Mesenchymal stem cell (in vitro differentiated cells and primary cell): ENCODE data around the gene IGF2BP2.

ENCODE experiments used
- DNase-seq: peaks from one replicate; pipeline ENCODE4 v3.0.0-alpha.2; 2013
- H2AFZ ChIP-seq: one replicate; pipeline ENCODE4 v1.6.1; 2013; ENCODE audit warnings: low read depth, mild to moderate bottlenecking, control low read depth, inconsistent platforms, low read length, moderate library complexity
- H2AK5ac ChIP-seq: 2 replicates; pipeline ENCODE4 v1.6.1; 2013; ENCODE audit warnings: low read length, moderate library complexity, mild to moderate bottlenecking, inconsistent platforms; ENCODE audit not compliant: severe bottlenecking
- H2BK120ac ChIP-seq: one replicate; pipeline ENCODE4 v1.6.1; 2013; ENCODE audit warnings: low read depth, mild to moderate bottlenecking, inconsistent platforms, low read length, moderate library complexity
- H2BK12ac ChIP-seq, 2 experiments: one replicate each; pipeline ENCODE4 v1.6.1; 2013; ENCODE audit warnings: inconsistent platforms in 2 of 2, low read length in 2 of 2, mild to moderate bottlenecking in 2 of 2, moderate library complexity in 2 of 2, control low read depth in 1 of 2
- H2BK15ac ChIP-seq: one replicate; pipeline ENCODE4 v1.6.1; 2013; ENCODE audit warnings: mild to moderate bottlenecking, low read depth, inconsistent platforms; ENCODE audit not compliant: poor library complexity, severe bottlenecking
- H2BK5ac ChIP-seq: 2 replicates; pipeline ENCODE4 v1.6.1; 2013; ENCODE audit warnings: low read depth, mild to moderate bottlenecking, low read length, control low read depth, inconsistent platforms; ENCODE audit not compliant: poor library complexity, severe bottlenecking
- H3K14ac ChIP-seq, 2 experiments: one replicate each; pipeline ENCODE4 v1.6.1; 2013; ENCODE audit warnings: inconsistent platforms in 2 of 2, low read length in 2 of 2, control low read depth in 1 of 2, mild to moderate bottlenecking in 1 of 2, moderate library complexity in 1 of 2
- H3K18ac ChIP-seq, 2 experiments: one replicate each; pipeline ENCODE4 v1.6.1; 2013; ENCODE audit warnings: inconsistent platforms in 2 of 2, low read length in 2 of 2, control low read depth in 1 of 2, low read depth in 1 of 2, mild to moderate bottlenecking in 1 of 2
- H3K23ac ChIP-seq, 2 experiments: one replicate each; pipeline ENCODE4 v1.6.1; 2013; ENCODE audit warnings: inconsistent platforms in 2 of 2, low read length in 2 of 2, mild to moderate bottlenecking in 2 of 2, moderate library complexity in 2 of 2, control low read depth in 1 of 2
- H3K27ac ChIP-seq: 2 replicates; pipeline ENCODE4 v1.5.1; 2013; ENCODE audit warnings: mild to moderate bottlenecking, moderate library complexity, low read length, control low read depth, inconsistent platforms; ENCODE audit not compliant: poor library complexity, severe bottlenecking
- H3K27me3 ChIP-seq, 2 experiments: 2 replicates each; pipeline versions ENCODE4 v1.6.1 to v1.7.0; 2013; ENCODE audit warnings: low read length in 2 of 2, mild to moderate bottlenecking in 2 of 2, moderate library complexity in 2 of 2, control low read depth in 1 of 2, inconsistent platforms in 1 of 2; ENCODE audit not compliant: control insufficient read depth in 1 of 2, insufficient read depth in 1 of 2
- H3K36me3 ChIP-seq, 2 experiments: 2 replicates each; pipeline versions ENCODE4 v1.6.1 to v1.7.0; 2013; ENCODE audit warnings: low read length in 2 of 2, control low read depth in 1 of 2, inconsistent platforms in 1 of 2, low read depth in 1 of 2, mild to moderate bottlenecking in 1 of 2; ENCODE audit not compliant: insufficient read depth in 2 of 2, control insufficient read depth in 1 of 2
- H3K4ac ChIP-seq, 2 experiments: one replicate each; pipeline ENCODE4 v1.6.1; 2013; ENCODE audit warnings: inconsistent platforms in 2 of 2, low read length in 2 of 2, mild to moderate bottlenecking in 2 of 2, moderate library complexity in 2 of 2, control low read depth in 1 of 2, low read depth in 1 of 2
- H3K4me1 ChIP-seq: 2 replicates; pipeline ENCODE4 v1.6.1; 2013; ENCODE audit warnings: low read depth, low read length, control low read depth; ENCODE audit not compliant: control insufficient read depth, insufficient read depth
- H3K4me2 ChIP-seq: 2 replicates; pipeline ENCODE4 v1.6.1; 2013; ENCODE audit warnings: low read length, mild to moderate bottlenecking, inconsistent platforms; ENCODE audit not compliant: poor library complexity, severe bottlenecking
- H3K4me3 ChIP-seq, 2 experiments: 2 replicates each; pipeline versions ENCODE4 v1.5.1 to v1.7.0; 2013; ENCODE audit warnings: low read length in 2 of 2, mild to moderate bottlenecking in 2 of 2, control low read depth in 1 of 2, low read depth in 1 of 2; ENCODE audit not compliant: insufficient read depth in 1 of 2
- H3K79me1 ChIP-seq: replicated peaks from 2 replicates; pipeline ENCODE4 v1.6.1; 2013; ENCODE audit warnings: mild to moderate bottlenecking, control low read depth, low read length, inconsistent platforms; ENCODE audit not compliant: poor library complexity, severe bottlenecking
- H3K9ac ChIP-seq: 2 replicates; pipeline ENCODE4 v1.7.0; 2013; ENCODE audit warnings: mild to moderate bottlenecking, low read length, moderate library complexity
- H3K9me3 ChIP-seq: 2 replicates; pipeline ENCODE4 v1.7.0; 2013; ENCODE audit warnings: mild to moderate bottlenecking, low read length; ENCODE audit not compliant: control insufficient read depth
- H4K8ac ChIP-seq: one replicate; pipeline ENCODE4 v1.6.1; 2013; ENCODE audit warnings: inconsistent platforms, mild to moderate bottlenecking, low read length, moderate library complexity
- H4K91ac ChIP-seq: one replicate; pipeline ENCODE4 v1.6.1; 2013; ENCODE audit warnings: mild to moderate bottlenecking, low read length, inconsistent platforms
- WGBS: methylation state at CpG from one replicate; pipeline ENCODE4 v1.1.7; 2013; ENCODE audit warnings: mixed read lengths; 5-methylcytosine and 5-hydroxymethylcytosine counted together

Gene IGF2BP2

GRCh38 chr3:185730550-185730949 lies 94.3 kb downstream of the IGF2BP2 start:
- Histone ChIP-seq H3K27ac (peak overlapping the region; percentile 3), H2BK5ac (no peak overlapping the region), H3K18ac (no peak overlapping the region), H2AK5ac (no peak overlapping the region), H3K4me2 (no peak overlapping the region), H2BK15ac (no peak overlapping the region), H3K9ac (no peak overlapping the region), H3K4me3 (no peak overlapping the region), H4K91ac (no peak overlapping the region), H3K27me3 (no peaks in the 10 kb centered on the region), H3K23ac (no peak overlapping the region), H2BK12ac (no peak overlapping the region), H3K36me3 (no peaks in the 10 kb centered on the region), H4K8ac (no peak overlapping the region), H3K4ac (no peak overlapping the region), H2BK120ac (no peak overlapping the region), H2AFZ (no peak overlapping the region), H3K4me1 (peaks cover 13% of the 10 kb centered on the region), H3K79me1 (no peaks in the 10 kb centered on the region), H3K9me3 (no peaks in the 10 kb centered on the region), H3K14ac (no peak overlapping the region)
- DNase-seq: no peak
- WGBS: 98% methylated on average over 7 of the region's 8 CpGs

- Histone ChIP-seq H4K91ac (no peak overlapping the region), H3K4me3 (no peak overlapping the region), H2BK15ac (no peak overlapping the region), H3K18ac (no peak overlapping the region), H3K27me3 (no peaks in the 10 kb centered on the region), H2BK12ac (no peak overlapping the region), H3K27ac (peak overlapping the region; percentile 69), H3K9me3 (no peaks in the 10 kb centered on the region), H3K4me1 (peaks cover 13% of the 10 kb centered on the region), H3K4me2 (no peak overlapping the region), H3K36me3 (no peaks in the 10 kb centered on the region), H2BK120ac (no peak overlapping the region), H3K14ac (no peak overlapping the region), H2BK5ac (no peak overlapping the region), H2AK5ac (no peak overlapping the region), H4K8ac (no peak overlapping the region), H3K9ac (peak overlapping the region; percentile 74), H3K4ac (no peak overlapping the region), H3K79me1 (peaks cover 2% of the 10 kb centered on the region), H3K23ac (no peak overlapping the region), H2AFZ (no peak overlapping the region)
- WGBS: 87% methylated on average over 3 of the region's 7 CpGs
- peak; percentile 76 for DNase-seq
These were observed 95.3 kb downstream of the IGF2BP2 start for GRCh38 chr3:185729337-185730055.

- Histone ChIP-seq H2AK5ac (no peak overlapping the region), H3K27me3 (no peaks in the 10 kb centered on the region), H3K4ac (peak overlapping the region in 1 of 2 experiments; percentile 24), H2AFZ (no peak overlapping the region), H4K91ac (no peak overlapping the region), H3K4me1 (peaks cover 16% of the 10 kb centered on the region), H2BK12ac (no peak overlapping the region), H3K9me3 (no peaks in the 10 kb centered on the region), H3K4me2 (peak overlapping the region; percentile 10), H3K18ac (peak overlapping the region; percentile 82 to 87), H3K14ac (no peak overlapping the region), H2BK5ac (no peak overlapping the region), H2BK15ac (no peak overlapping the region), H4K8ac (peak overlapping the region; percentile 45), H3K36me3 (no peaks in the 10 kb centered on the region), H3K9ac (peak overlapping the region; percentile 74), H3K23ac (no peak overlapping the region), H3K79me1 (peaks cover 7% of the 10 kb centered on the region), H3K4me3 (peak overlapping the region in 1 of 2 experiments; percentile 27), H2BK120ac (peak overlapping the region; percentile 24), H3K27ac (peak overlapping the region; percentile 69)
- DNase-seq: peak; percentile 65
- WGBS: 59% methylated on average over 8 of the region's 10 CpGs
These were observed 96.1 kb downstream of the IGF2BP2 start for GRCh38 chr3:185728630-185729336.

GRCh38 chr3:185727873-185728272 lies 97.0 kb downstream of the IGF2BP2 start:
- no peaks in the 10 kb centered on the region for H3K9me3 ChIP-seq
- H2AK5ac ChIP-seq: no peak overlapping the region
- peak overlapping the region; percentile 14 to 81 for H3K18ac ChIP-seq
- no peak overlapping the region for H2BK5ac ChIP-seq
- H3K36me3 ChIP-seq: no peaks in the 10 kb centered on the region
- no peak for DNase-seq
- H3K4ac ChIP-seq: no peak overlapping the region
- 88% methylated on average over 9 of the region's 9 CpGs for WGBS
- H3K23ac ChIP-seq: no peak overlapping the region
- H3K4me1 ChIP-seq: peaks cover 17% of the 10 kb centered on the region
- no peak overlapping the region for H2BK120ac ChIP-seq
- H2AFZ ChIP-seq: no peak overlapping the region
- H4K8ac ChIP-seq: no peak overlapping the region
- peak overlapping the region in 1 of 2 experiments; percentile 88 for H3K14ac ChIP-seq
- H3K27ac ChIP-seq: peak overlapping the region; percentile 2
- no peak overlapping the region for H2BK15ac ChIP-seq
- H3K79me1 ChIP-seq: peaks cover 7% of the 10 kb centered on the region
- H4K91ac ChIP-seq: peak overlapping the region; percentile 22
- no peak overlapping the region for H3K4me3 ChIP-seq
- H3K27me3 ChIP-seq: no peaks in the 10 kb centered on the region
- peak overlapping the region; percentile 74 for H3K9ac ChIP-seq
- no peak overlapping the region for H3K4me2 ChIP-seq
- peak overlapping the region; percentile 51 to 77 for H2BK12ac ChIP-seq
